GM18517 (cell line): Measurements from ENCODE around the gene CDC34.
"Not testable (repeated sequence)": the region's sequence is repeated elsewhere in the genome, so short reads cannot be mapped to it uniquely, and the experiment has no call there.

Experiments
- ATAC-seq: cut with Tn5 transposase; IDR thresholded peaks from one replicate; pipeline ENCODE4 v1.9.1; 2021; ENCODE audit warnings: mild to moderate bottlenecking, moderate library complexity; ENCODE audit not compliant: unreplicated experiment

CDC34 gene

GRCh38 chr19:572140-572742 is 40.7 kb downstream of the CDC34 start, which contains the start of gene BSG:
BSG (plus strand) TSS chr19:572596; CDS start chr19:572635, 39 bp downstream.
- ATAC-seq, result peak; percentile 70

- ATAC-seq, result peak; percentile 4
Observed at GRCh38 chr19:572743-573518, 41.4 kb downstream of the CDC34 start.

GRCh38 chr19:573519-573825 is 41.9 kb downstream of the CDC34 start:
- ATAC-seq, result no peak

GRCh38 chr19:574658-575526 is 43.3 kb downstream of the CDC34 start:
- ATAC-seq, result no peak

- no peak for ATAC-seq
Observed at GRCh38 chr19:575527-576506, 44.3 kb downstream of the CDC34 start.

- ATAC-seq, result no peak
Observed at GRCh38 chr19:576768-577438, 45.3 kb downstream of the CDC34 start.

- ATAC-seq, result no peak
Observed at GRCh38 chr19:577439-578392, 46.2 kb downstream of the CDC34 start.

- no peak for ATAC-seq
Observed at GRCh38 chr19:579111-579841, 47.7 kb downstream of the CDC34 start.

GRCh38 chr19:579842-580155 is 48.2 kb downstream of the CDC34 start:
- no peak for ATAC-seq

GRCh38 chr19:580274-580835 is 48.8 kb downstream of the CDC34 start:
- no peak for ATAC-seq

GRCh38 chr19:581399-582111 is 50.0 kb downstream of the CDC34 start:
- no peak for ATAC-seq

- no peak for ATAC-seq
Observed at GRCh38 chr19:582497-583197, 51.1 kb downstream of the CDC34 start.

GRCh38 chr19:583198-583967 is 51.8 kb downstream of the CDC34 start:
- ATAC-seq, result no peak

- ATAC-seq, result no peak
Observed at GRCh38 chr19:583968-584239, 52.3 kb downstream of the CDC34 start.

- no peak for ATAC-seq
Observed at GRCh38 chr19:584240-585001, 52.9 kb downstream of the CDC34 start.

- ATAC-seq, result not testable (repeated sequence)
Observed at GRCh38 chr19:585146-585545, 53.6 kb downstream of the CDC34 start.
